Large intestine (tissue), 3 donors: Measurements from ENCODE around the gene NUDT1. TPM values are rescaled to one million over a fixed set of nuclear protein-coding genes. Genes with fewer than 3 reads are reported as not detected.
A peak's percentile ranks its signal among the peaks of the same experiment; 100 is the strongest.

ENCODE experiments used
- DNase-seq, 2 donors: peaks; one replicate each; pipeline versions ENCODE4 v3.0.0 to v3.0.0-alpha.2; 2013
- H3K27ac ChIP-seq: one replicate; pipeline ENCODE4 v1.5.1; 2013; ENCODE audit warnings: low read length
- H3K27me3 ChIP-seq: 2 replicates; pipeline ENCODE4 v1.6.1; 2013; ENCODE audit warnings: low read length; ENCODE audit not compliant: control insufficient read depth, insufficient read depth
- H3K36me3 ChIP-seq: 2 replicates; pipeline ENCODE4 v1.6.1; 2013; ENCODE audit warnings: low read length; ENCODE audit not compliant: control insufficient read depth, insufficient read depth
- H3K4me1 ChIP-seq: one replicate; pipeline ENCODE4 v1.6.1; 2013; ENCODE audit warnings: low read length; ENCODE audit not compliant: control insufficient read depth, insufficient read depth
- H3K4me3 ChIP-seq: one replicate; pipeline ENCODE4 v1.5.1; 2013; ENCODE audit warnings: low read length
- H3K9me3 ChIP-seq: one replicate; pipeline ENCODE4 v1.6.1; 2013; ENCODE audit warnings: mild to moderate bottlenecking, low read depth, low read length, moderate library complexity; ENCODE audit not compliant: control insufficient read depth
- WGBS: methylation state at CpG from one replicate; pipeline ENCODE4 v1.1.5; 2013; ENCODE audit warnings: low lambda C conversion rate; ENCODE audit not compliant: insufficient coverage; 5-methylcytosine and 5-hydroxymethylcytosine counted together
- polyA plus RNA-seq: library from polyadenylated mRNA; unstranded; fragments of 120-200 nt; gene quantifications from one replicate; pipeline ENCODE4 v1.2.1, GENCODE V29; 2013

The NUDT1 gene
- polyA plus RNA-seq, 1 donor: 25.6 TPM

GRCh38 chr7:2279896-2280295 is 37.9 kb downstream of the NUDT1 start:
- WGBS: 19% methylated on average over 3 of the region's 4 CpGs
- H3K36me3 ChIP-seq: peaks cover 19% of the 10 kb centered on the region
- H3K27ac ChIP-seq: peak overlapping the region; percentile 51
- no peaks in the 10 kb centered on the region for H3K9me3 ChIP-seq
- H3K4me1 ChIP-seq: peaks cover 39% of the 10 kb centered on the region
- no peak overlapping the region for H3K4me3 ChIP-seq
- no peaks in the 10 kb centered on the region for H3K27me3 ChIP-seq
- peak in 1 of 2 donors; percentile 39 for DNase-seq

DNA sequence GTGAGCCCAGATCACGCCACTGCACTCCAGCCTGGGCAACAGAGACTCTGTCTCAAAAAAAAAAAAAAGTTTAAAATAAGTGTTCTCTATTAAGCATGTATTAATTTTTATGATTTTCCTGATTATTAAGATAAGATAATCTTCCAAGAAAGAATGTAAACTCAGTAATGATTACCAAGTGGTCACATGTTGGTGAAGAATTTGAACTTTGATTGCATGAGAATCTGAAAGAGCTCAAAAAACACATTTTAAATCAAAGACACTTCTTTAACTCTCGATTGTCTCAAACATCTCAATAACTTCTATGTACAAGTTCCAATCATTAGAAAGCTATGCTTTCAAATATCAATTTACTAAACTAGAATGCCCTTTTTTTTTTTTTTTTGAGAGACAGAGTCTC is 38.4 kb downstream of the NUDT1 start:
- Histone ChIP-seq H3K4me3 (no peak overlapping the region), H3K9me3 (no peaks in the 10 kb centered on the region), H3K27ac (peak overlapping the region; percentile 79), H3K36me3 (peaks cover 16% of the 10 kb centered on the region), H3K27me3 (no peaks in the 10 kb centered on the region), H3K4me1 (peaks cover 39% of the 10 kb centered on the region)
- no CpG with 5 or more reads among the region's 2 CpGs for WGBS
- DNase-seq: peak; percentile 40 to 82

DNA sequence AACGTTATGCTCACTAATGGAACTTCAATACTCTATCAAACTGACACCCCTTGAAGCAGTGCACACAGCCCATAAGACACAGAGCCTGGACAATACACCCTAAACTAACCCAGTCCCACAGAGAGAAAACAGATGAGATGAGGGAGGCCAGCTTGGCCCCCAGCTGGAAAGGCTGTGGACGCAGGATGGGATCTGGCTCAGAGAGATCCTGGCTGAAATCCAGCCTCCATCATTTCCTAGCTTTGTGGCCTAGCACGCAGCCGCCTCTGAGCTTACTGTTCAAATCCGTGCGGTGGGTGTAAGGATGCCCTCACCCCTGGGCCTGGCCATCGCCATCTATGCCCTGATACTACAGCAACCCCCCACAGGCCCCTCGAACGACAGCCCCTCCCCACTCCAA is 39.5 kb downstream of the NUDT1 start:
- Histone ChIP-seq H3K4me3 (no peak overlapping the region), H3K27me3 (no peaks in the 10 kb centered on the region), H3K4me1 (peaks cover 39% of the 10 kb centered on the region), H3K36me3 (peaks cover 12% of the 10 kb centered on the region), H3K9me3 (no peaks in the 10 kb centered on the region), H3K27ac (peak overlapping the region; percentile 79)
- DNase-seq: peak in 1 of 2 donors; percentile 38
- no CpG with 5 or more reads among the region's 9 CpGs for WGBS

- Histone ChIP-seq H3K9me3 (no peaks in the 10 kb centered on the region), H3K4me3 (no peak overlapping the region), H3K4me1 (peaks cover 39% of the 10 kb centered on the region), H3K27me3 (no peaks in the 10 kb centered on the region), H3K36me3 (peaks cover 6% of the 10 kb centered on the region), H3K27ac (peak overlapping the region; percentile 79)
- DNase-seq: peak; percentile 30 to 61
- no CpG with 5 or more reads among the region's 14 CpGs for WGBS
Measured at GRCh38 chr7:2282185-2282751, 40.2 kb downstream of the NUDT1 start.

DNA sequence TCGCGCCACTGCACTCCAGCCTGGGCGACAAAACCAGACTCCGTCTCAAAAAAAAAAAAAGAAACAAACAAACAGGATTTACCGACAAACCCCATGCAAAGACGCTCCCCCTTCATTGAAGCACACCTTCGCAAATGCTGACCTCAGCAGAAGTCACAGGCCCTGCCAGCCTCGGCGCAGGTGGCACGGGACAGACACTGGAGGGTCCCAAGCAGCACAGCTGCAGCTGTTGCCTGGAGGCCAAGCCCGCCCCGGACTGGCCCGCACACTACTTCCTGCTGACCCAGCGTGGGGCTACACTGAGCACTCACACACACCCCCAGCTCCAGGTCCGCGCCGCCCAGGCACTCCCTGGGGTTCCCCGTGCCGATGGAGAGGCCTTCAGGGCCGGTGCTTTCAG is 41.0 kb downstream of the NUDT1 start:
- no peaks in the 10 kb centered on the region for H3K27me3 ChIP-seq
- no peaks in the 10 kb centered on the region for H3K9me3 ChIP-seq
- no peak overlapping the region for H3K27ac ChIP-seq
- H3K4me3 ChIP-seq: no peak overlapping the region
- no CpG with 5 or more reads among the region's 20 CpGs for WGBS
- peaks cover under 1% of the 10 kb centered on the region for H3K36me3 ChIP-seq
- H3K4me1 ChIP-seq: peaks cover 39% of the 10 kb centered on the region
- no peak for DNase-seq

DNA sequence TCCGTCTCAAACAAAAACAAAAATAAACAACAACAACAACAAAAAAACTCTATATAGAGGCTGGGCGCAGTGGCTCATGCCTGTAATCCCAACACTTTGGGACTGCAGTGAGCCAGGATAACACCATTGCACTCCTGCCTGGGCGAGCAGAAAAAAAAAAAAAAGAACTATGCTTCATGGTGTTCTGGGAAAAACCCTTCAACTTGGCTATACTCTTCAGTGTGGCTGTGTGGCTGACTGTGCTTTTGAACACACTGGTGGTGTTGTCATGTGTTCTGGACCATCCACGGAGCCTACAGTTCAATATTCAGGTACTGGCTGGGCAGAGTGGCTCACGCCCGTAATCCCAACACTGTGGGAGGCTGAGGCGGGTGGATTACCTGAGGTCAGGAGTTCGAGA is 45.7 kb downstream of the NUDT1 start:
- DNase-seq: no peak
- Histone ChIP-seq H3K36me3 (peaks cover 2% of the 10 kb centered on the region), H3K27me3 (no peaks in the 10 kb centered on the region), H3K9me3 (no peaks in the 10 kb centered on the region), H3K27ac (no peak overlapping the region), H3K4me3 (no peak overlapping the region), H3K4me1 (peaks cover 8% of the 10 kb centered on the region)
- no CpG with 5 or more reads among the region's 8 CpGs for WGBS

DNA sequence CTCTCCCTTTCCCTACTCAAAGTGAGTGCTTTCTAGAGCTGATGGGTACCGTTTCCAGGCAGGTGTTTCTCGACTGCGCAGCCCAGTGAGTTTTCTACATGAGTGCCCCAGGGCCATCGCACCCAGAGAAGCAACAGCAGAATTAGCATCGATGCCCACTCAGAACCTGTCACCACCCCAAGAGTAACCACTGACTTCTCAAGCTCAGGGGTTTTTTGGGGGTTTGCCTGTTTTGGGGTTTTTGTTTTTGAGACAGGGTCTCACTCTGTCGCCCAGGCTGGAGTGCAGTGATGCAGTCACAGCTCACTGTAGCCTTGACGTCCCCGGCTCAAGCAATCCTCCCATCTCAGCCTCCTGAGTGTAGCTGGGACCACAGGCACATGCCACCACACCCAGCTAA is 46.5 kb downstream of the NUDT1 start:
- DNase-seq: no peak
- WGBS: 100% methylated on average over 3 of the region's 8 CpGs
- Histone ChIP-seq H3K4me1 (peaks cover under 1% of the 10 kb centered on the region), H3K27ac (no peak overlapping the region), H3K4me3 (no peak overlapping the region), H3K36me3 (peaks cover 2% of the 10 kb centered on the region), H3K27me3 (no peaks in the 10 kb centered on the region), H3K9me3 (no peaks in the 10 kb centered on the region)

GRCh38 chr7:2289111-2289586 is 47.1 kb downstream of the NUDT1 start:
- DNase-seq: no peak
- 65% methylated on average over 5 of the region's 20 CpGs for WGBS
- no peak overlapping the region for H3K27ac ChIP-seq
- peaks cover 2% of the 10 kb centered on the region for H3K36me3 ChIP-seq
- no peak overlapping the region for H3K4me3 ChIP-seq
- no peaks in the 10 kb centered on the region for H3K9me3 ChIP-seq
- no peaks in the 10 kb centered on the region for H3K27me3 ChIP-seq
- no peaks in the 10 kb centered on the region for H3K4me1 ChIP-seq

- H3K27me3 ChIP-seq: no peaks in the 10 kb centered on the region
- H3K9me3 ChIP-seq: no peaks in the 10 kb centered on the region
- DNase-seq: no peak
- H3K36me3 ChIP-seq: peaks cover 3% of the 10 kb centered on the region
- H3K4me3 ChIP-seq: no peak overlapping the region
- WGBS: no CpG with 5 or more reads among the region's 13 CpGs
- no peaks in the 10 kb centered on the region for H3K4me1 ChIP-seq
- no peak overlapping the region for H3K27ac ChIP-seq
Measured at GRCh38 chr7:2289621-2290020, 47.6 kb downstream of the NUDT1 start.

GRCh38 chr7:2290877-2291276 is 48.9 kb downstream of the NUDT1 start:
- Histone ChIP-seq H3K36me3 (peaks cover 3% of the 10 kb centered on the region), H3K9me3 (no peaks in the 10 kb centered on the region), H3K27ac (no peak overlapping the region), H3K4me1 (no peaks in the 10 kb centered on the region), H3K27me3 (no peaks in the 10 kb centered on the region), H3K4me3 (no peak overlapping the region)
- WGBS: no CpG with 5 or more reads among the region's 6 CpGs
- no peak for DNase-seq

GRCh38 chr7:2295936-2296620 is 54.1 kb downstream of the NUDT1 start:
- H3K27ac ChIP-seq: no peak overlapping the region
- H3K9me3 ChIP-seq: no peaks in the 10 kb centered on the region
- no peaks in the 10 kb centered on the region for H3K27me3 ChIP-seq
- DNase-seq: no peak
- peaks cover 2% of the 10 kb centered on the region for H3K36me3 ChIP-seq
- WGBS: 75% methylated on average over 2 of the region's 6 CpGs
- no peak overlapping the region for H3K4me3 ChIP-seq
- H3K4me1 ChIP-seq: no peaks in the 10 kb centered on the region
